ENCODE data around the gene USP12.

USP12 gene

GRCh38 chr13:27117952-27118351, 53.7 kb downstream of the USP12 start:
- H3K4me3 ChIP-seq (ENCODE audit: low read depth, low read length) = no peak overlapping the region
- no peak for TF ChIP-seq CTCF (IDR thresholded peaks at IDR 0.05; ENCODE audit: low read depth, low read length)
- DNase-seq (ENCODE audit: low read depth, low spot score) = no peak
- in situ Hi-C loops (cut with HindIII; ENCODE audit: low sequenced_read_pairs) = no loop called here

GRCh38 chr13:27117158-27117557, 54.5 kb downstream of the USP12 start:
- no peak for TF ChIP-seq CTCF (IDR thresholded peaks at IDR 0.05; ENCODE audit: low read depth, low read length)
- no peak overlapping the region for H3K4me3 ChIP-seq (ENCODE audit: low read depth, low read length)
- DNase-seq (ENCODE audit: low read depth, low spot score) = peak; percentile 44
- in situ Hi-C loops (cut with HindIII; ENCODE audit: low sequenced_read_pairs) = no loop called here

GRCh38 chr13:27113436-27113835, 58.2 kb downstream of the USP12 start:
- in situ Hi-C loops (cut with HindIII; ENCODE audit: low sequenced_read_pairs) = no loop called here
- H3K4me3 ChIP-seq (ENCODE audit: low read depth, low read length) = no peak overlapping the region
- no peak for DNase-seq (ENCODE audit: low read depth, low spot score)
- TF ChIP-seq CTCF (IDR thresholded peaks at IDR 0.05; ENCODE audit: low read depth, low read length) = no peak

GRCh38 chr13:27112006-27112405, 59.6 kb downstream of the USP12 start:
- in situ Hi-C loops (cut with HindIII; ENCODE audit: low sequenced_read_pairs) = no loop called here
- no peak overlapping the region for H3K4me3 ChIP-seq (ENCODE audit: low read depth, low read length)

GRCh38 chr13:27110056-27110746, 61.4 kb downstream of the USP12 start:
- H3K4me3 ChIP-seq (ENCODE audit: low read depth, low read length) = no peak overlapping the region
- no peak for DNase-seq (ENCODE audit: low read depth, low spot score)
- in situ Hi-C loops (cut with HindIII; ENCODE audit: low sequenced_read_pairs) = no loop called here
- TF ChIP-seq CTCF (IDR thresholded peaks at IDR 0.05; ENCODE audit: low read depth, low read length) = no peak

More at GRCh38 chr13:27112006-27112405, 59.6 kb downstream of the USP12 start:
- DNase-seq (ENCODE audit: low read depth, low spot score) = no peak
- TF ChIP-seq CTCF (IDR thresholded peaks at IDR 0.05; ENCODE audit: low read depth, low read length) = no peak

- in situ Hi-C loops (cut with HindIII; ENCODE audit: low sequenced_read_pairs) = no loop called here
- no peak overlapping the region for H3K4me3 ChIP-seq (ENCODE audit: low read depth, low read length)
- no peak for TF ChIP-seq CTCF (IDR thresholded peaks at IDR 0.05; ENCODE audit: low read depth, low read length)
- no peak for DNase-seq (ENCODE audit: low read depth, low spot score)
These were observed 65.5 kb downstream of the USP12 start for GRCh38 chr13:27106144-27106543.
